Right renal pelvis (tissue), 4 donors: Measurements from ENCODE around the gene CPLX1. TPM values are rescaled to one million over a fixed set of nuclear protein-coding genes. Genes with fewer than 3 reads are reported as not detected.
"Not testable (repeated sequence)": the region's sequence is repeated elsewhere in the genome, so short reads cannot be mapped to it uniquely, and the experiment has no call there.

Source experiments
- DNase-seq, 4 donors: peaks; one replicate each; pipeline ENCODE4 v3.0.0-alpha.2; 2013; ENCODE audit warnings: low read depth in 4 of 4, low spot score in 3 of 4, missing footprints in 1 of 4
- polyA plus RNA-seq, 4 donors: library from polyadenylated mRNA; unstranded; fragments of 120-200 nt; gene quantifications; one replicate each; pipeline ENCODE4 v1.2.1, GENCODE V29; 2013; ENCODE audit not compliant: insufficient read length in 4 of 4

Gene CPLX1
- polyA plus RNA-seq, 4 donors: 1.4 to 3.3 (median 1.9) TPM

- DNase-seq: peak in 1 of 4 donors; percentile 40
Measured at GRCh38 chr4:742742-743311, 83.1 kb downstream of the CPLX1 start.

- DNase-seq: no peak
Measured at GRCh38 chr4:742096-742741, 83.7 kb downstream of the CPLX1 start.

GRCh38 chr4:740656-741282 is 85.2 kb downstream of the CPLX1 start:
- DNase-seq: no peak

- DNase-seq: no peak
Measured at GRCh38 chr4:740011-740410, 85.9 kb downstream of the CPLX1 start.

GRCh38 chr4:739569-739968 is 86.4 kb downstream of the CPLX1 start:
- no peak for DNase-seq

- DNase-seq: no peak
Measured at GRCh38 chr4:738781-739280, 87.1 kb downstream of the CPLX1 start.

- not testable (repeated sequence) for DNase-seq
Measured at GRCh38 chr4:736561-736960, 89.4 kb downstream of the CPLX1 start.

- DNase-seq: no peak
Measured at GRCh38 chr4:735583-735982, 90.3 kb downstream of the CPLX1 start.

Other genes with a start within 250 kb of the CPLX1 start
- gene TMEM271, start 249.8 kb downstream of the CPLX1 start, polyA plus RNA-seq: under 1 TPM in 1 of 4 donors, not detected in 3; 0.05 TPM
- gene PDE6B, start 200.6 kb downstream of the CPLX1 start, polyA plus RNA-seq: 10 to 100 TPM; 31.3 to 50.6 (median 38.7) TPM
- 100 to 1,000 TPM; 248 to 285 (median 271) TPM for gene ATP5ME, start 151.9 kb downstream of the CPLX1 start, polyA plus RNA-seq
- gene MYL5, start 151.6 kb downstream of the CPLX1 start, polyA plus RNA-seq: 10 to 100 TPM; 14.1 to 23.3 (median 17.8) TPM
- 1 to 10 TPM; 3.5 to 6.6 (median 4.2) TPM for gene SLC49A3, start 137.0 kb downstream of the CPLX1 start, polyA plus RNA-seq
- 10 to 100 TPM; 64.9 to 76.9 (median 72.0) TPM for gene PCGF3, start 120.3 kb downstream of the CPLX1 start, polyA plus RNA-seq
- 10 to 100 TPM; 52.1 to 71.6 (median 58.7) TPM for gene GAK, start 106.2 kb upstream of the CPLX1 start, polyA plus RNA-seq
- gene TMEM175, start 106.3 kb upstream of the CPLX1 start, polyA plus RNA-seq: 10 to 100 TPM; 21.6 to 26.8 (median 23.5) TPM
- 10 to 100 TPM in 1 of 4 donors, 1 to 10 TPM in 3; 6.4 to 10.4 (median 6.8) TPM for gene DGKQ, start 147.4 kb upstream of the CPLX1 start, polyA plus RNA-seq
- gene IDUA, start 160.9 kb upstream of the CPLX1 start, polyA plus RNA-seq: 10 to 100 TPM; 10.2 to 19.2 (median 12.9) TPM
- gene SLC26A1, start 167.3 kb upstream of the CPLX1 start, polyA plus RNA-seq: 10 to 100 TPM in 2 of 4 donors, 1 to 10 TPM in 2; 6.6 to 15.6 (median 9.7) TPM
- 10 to 100 TPM; 33.3 to 45.2 (median 35.5) TPM for gene FGFRL1, start 185.5 kb upstream of the CPLX1 start, polyA plus RNA-seq